HEK293 (cell line): ENCODE measurements around the gene AGAP5.

Source experiments
- BCL11A ChIP-seq: fragments of 450-650 bp; formaldehyde crosslinking; IDR thresholded peaks from 2 replicates; pipeline ENCODE4 v1.5.1; 2016; ENCODE audit warnings: low read depth, missing biosample characterization, missing genetic modification characterization
- BCL11B ChIP-seq: fragments of 450-650 bp; formaldehyde crosslinking; IDR thresholded peaks from 2 replicates; pipeline ENCODE4 v1.5.1; 2016; ENCODE audit warnings: low read depth, missing biosample characterization, missing genetic modification characterization
- HOXD13 ChIP-seq: sonication (generic); formaldehyde crosslinking; IDR thresholded peaks from 2 replicates; pipeline ENCODE4 v1.8.0; 2022; ENCODE audit warnings: missing genetic modification reagents, borderline replicate concordance
- INSM2 ChIP-seq: fragments of 450-650 bp; formaldehyde crosslinking; IDR thresholded peaks from 2 replicates; pipeline ENCODE4 v1.5.1; 2016; ENCODE audit warnings: missing biosample characterization, missing genetic modification characterization
- OVOL3 ChIP-seq: fragments of 450-650 bp; formaldehyde crosslinking; IDR thresholded peaks from 2 replicates; pipeline ENCODE4 v1.5.1; 2016; ENCODE audit warnings: missing biosample characterization, missing genetic modification characterization
- PATZ1 ChIP-seq: fragments of 450-650 bp; formaldehyde crosslinking; IDR thresholded peaks from 2 replicates; pipeline ENCODE4 v1.5.1; 2016; ENCODE audit warnings: missing biosample characterization, missing genetic modification characterization
- SP3 ChIP-seq: fragments of 450-650 bp; formaldehyde crosslinking; IDR thresholded peaks from 2 replicates; pipeline ENCODE4 v1.5.1; 2016; ENCODE audit warnings: missing biosample characterization, missing genetic modification characterization
- TSHZ1 ChIP-seq: fragments of 450-650 bp; formaldehyde crosslinking; IDR thresholded peaks from 2 replicates; pipeline ENCODE4 v1.5.1; 2016; ENCODE audit warnings: missing biosample characterization, missing genetic modification characterization, borderline replicate concordance
- ZFHX2 ChIP-seq: fragments of 450-650 bp; formaldehyde crosslinking; conservative IDR thresholded peaks from 2 replicates; pipeline ENCODE4 v1.5.1; 2016; ENCODE audit warnings: missing biosample characterization, missing genetic modification characterization
- ZIC2 ChIP-seq: fragments of 450-650 bp; formaldehyde crosslinking; IDR thresholded peaks from 2 replicates; pipeline ENCODE4 v1.5.1; 2016; ENCODE audit warnings: missing biosample characterization, missing genetic modification characterization
- ZNF114 ChIP-seq: fragments of 450-650 bp; formaldehyde crosslinking; IDR thresholded peaks from 2 replicates; pipeline ENCODE4 v1.5.0; 2017; ENCODE audit warnings: missing biosample characterization, missing genetic modification characterization
- ZNF148 ChIP-seq: fragments of 450-650 bp; formaldehyde crosslinking; IDR thresholded peaks from 2 replicates; pipeline ENCODE4 v1.5.0; 2017; ENCODE audit warnings: missing biosample characterization, missing genetic modification characterization, borderline replicate concordance
- ZNF155 ChIP-seq: fragments of 450-650 bp; formaldehyde crosslinking; IDR thresholded peaks from 2 replicates; pipeline ENCODE4 v1.5.1; 2016; ENCODE audit warnings: missing biosample characterization, missing genetic modification characterization
- ZNF18 ChIP-seq: fragments of 450-650 bp; formaldehyde crosslinking; IDR thresholded peaks from 2 replicates; pipeline ENCODE4 v1.5.1; 2016; ENCODE audit warnings: missing biosample characterization, missing genetic modification characterization
- ZNF366 ChIP-seq: fragments of 450-650 bp; formaldehyde crosslinking; conservative IDR thresholded peaks from 2 replicates; pipeline ENCODE4 v1.5.1; 2016; ENCODE audit warnings: missing biosample characterization, missing genetic modification characterization
- ZNF626 ChIP-seq: fragments of 450-650 bp; sonication (Bioruptor Pico); formaldehyde crosslinking; IDR thresholded peaks from 2 replicates; pipeline ENCODE4 v1.5.1; 2018; ENCODE audit warnings: missing biosample characterization, missing genetic modification characterization, inconsistent platforms
- ZNF660 ChIP-seq: fragments of 450-650 bp; IDR thresholded peaks from 2 replicates; pipeline ENCODE4 v1.5.1; 2018; ENCODE audit warnings: missing biosample characterization, mild to moderate bottlenecking, missing genetic modification characterization
- ZNF677 ChIP-seq: fragments of 450-650 bp; IDR thresholded peaks from 2 replicates; pipeline ENCODE4 v1.5.0; 2018; ENCODE audit warnings: missing biosample characterization, mild to moderate bottlenecking, missing genetic modification characterization, moderate library complexity
- ZNF692 ChIP-seq: fragments of 450-650 bp; formaldehyde crosslinking; IDR thresholded peaks from 2 replicates; pipeline ENCODE4 v1.5.1; 2016; ENCODE audit warnings: missing biosample characterization, missing genetic modification characterization
- ZNF837 ChIP-seq: fragments of 450-650 bp; formaldehyde crosslinking; IDR thresholded peaks from 2 replicates; pipeline ENCODE4 v1.5.1; 2016; ENCODE audit warnings: missing biosample characterization, missing genetic modification characterization
- ZSCAN16 ChIP-seq: fragments of 450-650 bp; formaldehyde crosslinking; IDR thresholded peaks from 2 replicates; pipeline ENCODE4 v1.5.1; 2016; ENCODE audit warnings: missing biosample characterization, missing genetic modification characterization
- ZSCAN18 ChIP-seq: fragments of 450-650 bp; formaldehyde crosslinking; IDR thresholded peaks from 2 replicates; pipeline ENCODE4 v1.5.1; 2016; ENCODE audit warnings: missing biosample characterization, missing genetic modification characterization

AGAP5 gene

GRCh38 chr10:73625004-73625883 lies 72.7 kb downstream of the AGAP5 start (continued):
- TF ChIP-seq ZNF148 (tag by site-specific recombination) (no peak), ZNF677 (tag by site-specific recombination) (no peak), TSHZ1 (peak; percentile 43; the same call in 1 of the 2 replicates), ZSCAN16 (tag by site-specific recombination) (0 out of 2 replicates have a peak, but pooled peaks have one; percentile 41), PATZ1 (tag by site-specific recombination) (peak; percentile 91), ZNF692 (tag by site-specific recombination) (peak; percentile 86), ZIC2 (tag by site-specific recombination) (no peak), ZNF366 (tag by site-specific recombination) (peak; percentile 86), OVOL3 (tag by site-specific recombination) (no peak), HOXD13 (CRISPR knock-in tag) (no peak), ZNF837 (tag by site-specific recombination) (no peak), BCL11B (no peak), ZSCAN18 (no peak), ZNF155 (tag by site-specific recombination) (no peak), ZNF18 (tag by site-specific recombination) (no peak), ZNF114 (no peak), SP3 (peak; percentile 79), ZNF626 (tag by site-specific recombination) (no peak), ZFHX2 (0 out of 2 replicates have a peak, but pooled peaks have one; percentile 8), ZNF660 (tag by site-specific recombination) (peak; percentile 65; the same call in 1 of the 2 replicates), BCL11A (tag by site-specific recombination) (no peak), INSM2 (tag by site-specific recombination) (no peak)
